NCI-H526 treated with DMSO at 0.1 percent for 48 hours (cell line): ENCODE measurements around the gene PASK.

Experiments
- DNase-seq: peaks from one replicate; lab custom pipeline; 2025; lab: John Stamatoyannopoulos, UW

Gene PASK

DNA sequence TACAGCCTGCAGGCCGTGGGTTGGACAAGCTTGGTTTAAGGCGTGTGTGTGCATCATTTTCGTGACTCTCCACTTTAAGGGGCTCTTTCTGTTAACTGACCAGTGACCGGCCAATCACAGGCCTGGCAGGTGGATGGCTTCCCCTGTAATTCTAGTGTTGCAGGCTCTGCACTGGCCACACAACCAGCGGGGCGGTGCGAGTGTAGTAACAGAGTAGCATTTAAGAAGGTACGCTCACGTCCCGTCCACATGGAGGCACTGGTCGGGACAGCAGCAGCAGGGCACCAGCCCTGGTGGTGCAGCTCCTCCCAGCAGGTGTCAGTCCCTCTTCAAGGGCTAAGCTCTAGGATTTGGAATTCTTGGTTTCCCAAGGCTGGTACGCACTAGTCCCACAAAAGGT lies 31.2 kb upstream of the PASK start:
- no peak for DNase-seq

- DNase-seq = no peak
These were observed 30.6 kb upstream of the PASK start for GRCh38 chr2:241179899-241180298.

GRCh38 chr2:241178961-241179360 lies 29.7 kb upstream of the PASK start:
- DNase-seq = no peak

- DNase-seq = no peak
These were observed 28.5 kb upstream of the PASK start for GRCh38 chr2:241177526-241178334.

- no peak for DNase-seq
These were observed 24.3 kb upstream of the PASK start for GRCh38 chr2:241173557-241173956.

- DNase-seq = no peak
These were observed 19.1 kb upstream of the PASK start for GRCh38 chr2:241168366-241168765.

GRCh38 chr2:241163601-241164118 lies 14.4 kb upstream of the PASK start:
- no peak for DNase-seq

- no peak for DNase-seq
These were observed 12.5 kb upstream of the PASK start for GRCh38 chr2:241161646-241162281.

DNA sequence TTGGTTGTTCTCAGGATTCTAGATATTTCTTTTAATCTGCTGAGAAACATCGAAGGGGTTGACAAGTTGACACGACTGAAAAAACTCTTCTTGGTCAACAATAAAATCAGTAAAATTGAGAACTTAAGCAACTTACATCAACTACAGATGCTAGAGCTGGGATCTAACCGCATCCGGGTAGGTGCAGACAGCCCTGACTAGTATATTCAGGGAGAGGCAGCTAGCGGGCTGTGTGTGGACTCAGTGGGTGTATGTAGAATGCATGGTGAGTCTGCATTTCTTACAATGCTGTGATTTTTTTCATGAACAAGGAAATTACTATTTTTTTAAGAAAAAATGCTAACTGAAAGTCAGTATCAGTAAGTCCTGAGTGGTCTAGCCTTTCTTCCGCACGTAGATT lies 11.0 kb upstream of the PASK start:
- DNase-seq = no peak

GRCh38 chr2:241159116-241159515 lies 9.8 kb upstream of the PASK start:
- no peak for DNase-seq

- DNase-seq = no peak
These were observed 9.3 kb upstream of the PASK start for GRCh38 chr2:241158546-241158900.

- no peak for DNase-seq
These were observed 8.7 kb upstream of the PASK start for GRCh38 chr2:241157841-241158545.

DNA sequence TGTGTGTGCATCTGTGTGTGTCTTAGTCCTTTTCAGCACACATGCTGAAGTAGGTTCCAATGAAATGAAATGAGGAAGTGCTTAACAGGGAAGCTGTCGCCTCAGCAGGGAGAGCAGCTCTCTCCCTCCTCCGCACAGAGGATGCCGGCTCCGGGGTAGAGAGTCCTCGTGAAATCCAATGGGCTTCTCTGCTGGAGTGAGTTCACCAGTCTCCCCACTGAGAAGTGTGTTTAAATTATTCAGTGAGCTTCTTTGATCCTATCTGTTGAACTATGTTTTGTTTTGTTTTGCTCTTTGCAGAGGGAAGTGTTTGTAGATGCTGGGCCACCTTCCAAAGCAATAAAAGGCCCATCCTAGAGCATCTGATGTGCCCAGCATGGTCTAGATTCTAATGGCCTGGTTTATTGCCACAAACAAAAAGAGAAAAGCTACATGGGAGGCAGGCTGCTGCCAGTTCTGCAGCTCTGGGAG lies 7.7 kb upstream of the PASK start:
- DNase-seq = no peak

DNA sequence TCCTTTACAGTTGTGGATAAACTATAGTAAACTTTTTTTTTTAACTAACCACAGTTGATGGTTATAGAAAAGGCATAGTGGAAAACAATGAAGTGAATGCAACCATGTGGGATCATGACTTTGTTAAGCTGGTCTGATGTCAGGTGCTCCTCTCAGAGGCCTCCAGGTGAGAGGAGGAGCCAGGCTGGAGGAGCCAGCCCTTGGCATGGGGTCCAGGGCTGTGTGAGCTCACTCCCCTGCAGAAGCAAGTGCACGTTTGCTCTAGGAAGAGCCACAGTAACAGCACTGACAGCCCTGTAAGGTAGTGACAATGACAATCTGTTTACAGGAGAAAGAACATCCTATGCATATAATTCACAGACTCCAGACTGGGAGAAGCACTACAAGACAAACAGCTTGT lies 6.7 kb upstream of the PASK start:
- no peak for DNase-seq

- DNase-seq = no peak
These were observed 5.6 kb upstream of the PASK start for GRCh38 chr2:241154915-241155314.

DNA sequence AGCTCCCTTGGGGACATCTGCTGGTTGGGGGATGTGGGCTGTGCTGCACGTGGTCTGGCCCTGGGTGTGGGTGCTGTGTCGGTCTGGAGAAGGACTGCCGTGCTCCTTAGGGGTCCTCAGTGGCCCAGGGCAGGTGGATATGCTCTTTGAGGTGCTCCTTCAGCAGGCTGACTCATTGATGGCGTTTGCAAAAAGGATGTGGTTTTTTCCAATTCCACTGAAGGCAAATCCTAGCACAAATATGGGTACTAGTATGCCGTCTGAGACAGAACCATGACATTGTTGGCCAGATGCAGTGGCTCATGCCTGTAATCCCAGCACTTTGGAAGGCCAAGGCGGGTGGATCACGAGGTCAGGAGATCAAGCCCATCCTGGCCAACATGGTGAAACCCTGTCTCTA lies 4.3 kb upstream of the PASK start:
- no peak for DNase-seq

DNA sequence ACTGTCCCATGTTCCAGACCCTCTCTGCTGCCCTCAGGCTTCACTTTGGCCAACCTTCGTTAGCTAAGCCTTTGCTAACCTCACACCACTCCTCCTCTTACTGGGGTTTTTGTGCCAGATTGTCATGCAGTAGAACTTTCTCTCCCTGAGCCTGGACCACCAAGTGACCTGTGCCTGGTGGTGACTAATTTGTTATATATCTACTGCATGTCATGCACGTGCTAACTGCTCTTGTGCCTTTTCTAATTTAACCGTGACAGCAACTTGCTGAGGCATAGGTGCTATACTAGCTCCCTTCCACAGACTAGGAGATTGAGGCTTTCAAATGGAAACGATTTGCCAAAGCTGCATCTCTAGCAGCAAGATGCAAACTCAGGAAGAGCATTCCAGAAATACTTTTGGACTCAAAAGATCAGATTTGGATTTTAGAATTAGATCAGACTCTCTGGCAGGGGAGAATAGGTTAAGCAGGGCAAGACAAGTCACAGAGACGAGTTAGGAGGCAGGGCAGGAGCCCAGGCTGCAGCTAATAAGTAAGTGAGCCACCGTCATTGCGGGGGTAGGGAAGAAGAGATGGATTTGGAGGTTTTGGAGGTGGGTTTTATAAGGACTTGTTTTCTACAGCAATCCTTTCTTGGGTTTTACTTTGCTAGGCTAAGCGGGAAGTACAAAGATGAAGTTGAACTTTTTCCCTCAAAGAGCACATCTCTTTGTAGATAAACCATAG lies 2.8 kb upstream of the PASK start:
- no peak for DNase-seq

GRCh38 chr2:241150660-241151530 lies 1.6 kb upstream of the PASK start:
- no peak for DNase-seq

DNA sequence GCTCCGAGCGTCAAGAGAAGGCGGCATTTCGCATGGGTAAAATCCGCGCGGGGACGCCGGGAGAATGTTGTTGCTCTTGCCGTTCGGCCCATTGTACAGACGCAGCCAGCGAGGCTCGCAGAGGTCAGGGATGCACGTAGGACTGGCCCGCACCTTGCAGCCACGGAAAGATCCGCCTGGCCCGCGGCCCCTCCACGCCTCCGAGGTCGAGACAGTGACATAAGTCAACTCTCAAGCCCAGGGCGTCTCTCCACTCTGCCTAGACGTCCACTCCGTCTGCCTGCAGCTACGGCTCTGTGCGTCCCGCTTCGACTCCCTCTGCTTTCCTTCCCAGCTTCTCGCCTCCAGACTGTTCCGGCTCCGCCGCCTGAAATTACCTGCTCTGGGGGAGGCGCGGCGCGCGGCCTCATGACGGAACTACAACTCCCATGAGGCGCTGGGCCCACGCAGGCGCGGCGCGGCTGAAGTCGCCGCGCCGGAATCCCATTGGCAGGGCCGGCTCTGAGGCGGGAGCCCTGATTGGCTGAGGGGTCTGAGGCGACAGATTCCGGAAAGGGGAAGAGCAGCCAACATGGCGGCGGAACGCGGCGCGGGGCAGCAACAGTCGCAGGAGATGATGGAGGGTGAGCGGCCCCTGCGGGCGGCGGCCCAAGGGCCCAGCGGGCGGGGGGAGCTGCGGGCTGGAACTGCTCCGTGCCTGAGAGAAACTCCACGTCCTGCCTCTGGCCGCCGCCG lies 820 bp upstream of the PASK start, which contains the start of gene PPP1R7:
PPP1R7 (plus strand) TSS at position 543 of the 735 bp plus-strand sequence; CDS start at position 572, 29 bp downstream.
- DNase-seq = peak; percentile 95

DNA sequence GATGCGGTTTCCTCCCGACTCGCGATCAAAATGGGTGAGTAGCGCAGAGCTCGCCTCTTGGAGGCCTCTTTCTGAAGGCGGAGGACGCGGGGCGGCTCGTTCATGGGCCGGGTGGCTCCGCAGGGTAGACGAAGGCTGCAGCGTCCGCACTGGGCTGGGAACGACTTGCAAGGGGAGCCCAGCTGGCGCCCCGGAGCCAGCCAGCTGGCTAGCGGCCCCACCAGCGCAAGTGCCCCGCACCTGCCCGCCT lies 328 bp upstream of the PASK start:
- DNase-seq = no peak

DNA sequence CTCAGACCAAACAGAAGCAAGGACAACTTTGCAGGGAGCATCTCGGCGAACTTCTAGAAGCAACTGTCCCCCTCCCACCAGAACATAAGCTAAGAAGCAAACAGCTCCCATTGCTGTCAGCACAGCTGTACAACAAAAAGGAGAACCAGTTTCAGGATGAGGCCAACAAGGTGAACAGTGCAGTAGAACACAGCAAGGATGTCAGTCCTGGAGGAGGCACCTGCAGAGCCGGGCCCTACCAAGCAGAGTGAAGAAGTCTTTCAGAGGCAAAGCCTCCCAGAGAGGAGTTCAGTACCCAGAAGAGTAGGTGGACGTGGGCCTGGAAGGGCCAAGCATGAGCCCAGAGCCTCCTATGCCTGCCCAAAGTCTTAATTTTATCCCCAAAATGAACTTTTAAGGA lies 1.0 kb downstream of the PASK start:
- DNase-seq = no peak
